Medulla oblongata (tissue), 1 donor: ENCODE measurements around the gene PPP2R2D.
A peak's percentile ranks its signal among the peaks of the same experiment; 100 is the strongest.
"Not testable (repeated sequence)": the region's sequence is repeated elsewhere in the genome, so short reads cannot be mapped to it uniquely, and the experiment has no call there.

Experiments used
- DNase-seq: peaks from one replicate; pipeline ENCODE4 v3.0.0-alpha.2; 2015; ENCODE audit errors: extremely low spot score

The PPP2R2D gene

DNA sequence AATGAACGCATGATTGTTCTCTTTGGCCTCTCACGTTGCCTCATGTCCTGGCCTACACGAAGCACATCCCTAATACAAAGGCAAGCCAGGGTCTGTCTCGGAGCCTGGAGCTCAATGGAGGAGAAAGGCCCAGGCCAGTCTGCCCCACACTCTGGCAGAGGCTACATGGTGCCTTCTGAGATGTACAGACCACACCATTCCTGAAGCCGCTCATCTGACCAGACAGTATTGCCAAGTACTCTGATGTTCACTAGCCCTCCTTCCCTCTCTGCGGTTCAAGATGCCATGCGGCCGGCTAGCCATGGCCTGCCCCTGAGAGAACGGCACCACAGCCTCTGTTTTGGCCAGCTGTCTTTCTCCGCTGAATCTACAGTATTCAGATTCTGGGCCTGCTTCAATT lies 75.0 kb downstream of the PPP2R2D start:
- DNase-seq = no peak

DNA sequence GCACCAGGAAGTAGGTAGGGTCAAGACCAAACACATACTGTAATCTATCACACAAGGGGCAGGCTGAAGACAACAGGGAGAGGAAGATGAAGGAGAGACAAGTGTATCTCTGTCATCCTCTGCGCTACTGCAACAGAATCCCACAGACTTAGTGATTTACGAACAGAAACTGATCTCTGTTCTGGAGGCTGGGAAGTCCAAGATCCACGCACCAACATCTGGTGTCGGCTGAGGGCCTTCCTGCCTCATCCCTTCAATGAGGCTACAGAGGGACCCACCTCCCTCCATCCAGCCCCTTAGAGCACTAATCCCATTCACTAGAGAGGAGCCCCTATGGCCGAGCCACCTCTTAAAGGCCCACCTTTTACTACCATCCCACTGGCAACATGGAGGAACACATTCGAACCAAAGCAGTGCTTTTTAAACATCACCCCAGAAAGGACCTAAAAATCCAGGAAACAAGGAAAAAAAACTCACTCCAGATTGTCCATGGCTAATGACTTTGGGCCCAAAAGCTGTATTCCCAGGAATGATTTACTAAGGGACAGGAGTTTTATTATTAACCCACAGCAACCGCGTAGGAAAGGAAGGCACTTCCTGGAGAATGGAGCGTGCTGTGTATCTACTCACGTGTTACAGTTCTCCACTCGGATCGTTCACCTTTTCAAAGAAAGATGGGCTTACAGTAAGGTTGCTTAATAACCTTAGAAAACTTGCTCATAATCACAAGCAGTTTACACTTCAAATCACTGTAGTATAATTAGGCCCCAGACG lies 76.7 kb downstream of the PPP2R2D start:
- DNase-seq = no peak

DNA sequence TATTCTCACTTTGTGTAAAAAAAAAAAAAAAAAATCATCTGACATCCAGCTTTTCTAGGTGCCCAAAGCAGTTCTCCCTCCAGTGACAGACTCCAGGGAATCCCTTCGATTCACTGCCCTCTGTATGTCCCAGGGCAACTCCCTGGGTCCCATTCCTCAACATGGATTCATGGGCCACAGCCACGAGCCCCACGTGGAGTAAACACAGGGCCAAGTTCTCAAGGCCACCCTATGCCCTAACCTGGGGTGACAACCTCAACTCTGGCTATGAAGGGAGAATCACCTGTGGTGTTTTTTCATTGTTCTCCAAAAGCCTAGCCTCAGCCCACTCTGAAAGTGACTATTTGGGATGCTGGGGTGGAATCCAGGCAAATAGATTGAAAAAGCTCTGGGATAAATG lies 77.6 kb downstream of the PPP2R2D start:
- no peak for DNase-seq

DNA sequence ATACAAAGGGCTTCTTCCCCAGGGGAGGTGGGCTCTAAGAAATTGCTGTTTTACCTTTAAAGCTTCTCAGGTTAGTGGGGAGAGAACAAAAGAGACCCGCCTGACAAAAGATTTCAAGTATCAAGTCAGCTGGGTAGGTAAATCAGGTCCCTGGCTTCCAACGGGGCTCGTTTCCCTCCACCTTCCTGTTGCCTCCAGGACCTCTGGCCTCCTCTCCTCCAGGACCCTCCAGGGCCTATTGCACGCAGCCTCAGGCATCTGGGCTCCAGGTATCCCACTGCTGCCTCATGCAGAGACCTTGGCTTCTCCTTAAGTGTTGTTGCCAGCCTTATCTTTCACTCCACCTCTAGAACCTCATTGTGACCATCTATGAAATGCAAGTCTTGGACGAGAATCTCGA lies 78.0 kb downstream of the PPP2R2D start:
- no peak for DNase-seq

DNA sequence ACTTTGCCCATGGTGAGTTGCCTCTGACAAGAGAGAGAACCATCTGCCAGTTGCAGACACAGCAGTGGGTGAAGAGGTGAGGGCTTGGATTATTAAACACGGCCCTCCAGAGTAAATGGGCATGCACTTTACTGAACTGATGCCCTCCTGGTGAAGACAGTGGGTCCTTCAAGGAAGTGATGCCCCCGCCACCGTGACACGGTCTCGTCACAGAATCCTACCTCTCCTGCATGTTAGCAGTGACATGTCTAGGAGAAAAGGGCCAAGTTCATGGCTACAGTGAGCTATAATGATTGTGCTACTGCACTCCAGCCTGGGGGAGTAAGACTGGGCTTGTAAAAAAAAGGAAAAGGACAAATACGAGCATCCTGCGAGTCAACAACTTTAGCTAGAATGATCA lies 78.5 kb downstream of the PPP2R2D start:
- no peak for DNase-seq

DNA sequence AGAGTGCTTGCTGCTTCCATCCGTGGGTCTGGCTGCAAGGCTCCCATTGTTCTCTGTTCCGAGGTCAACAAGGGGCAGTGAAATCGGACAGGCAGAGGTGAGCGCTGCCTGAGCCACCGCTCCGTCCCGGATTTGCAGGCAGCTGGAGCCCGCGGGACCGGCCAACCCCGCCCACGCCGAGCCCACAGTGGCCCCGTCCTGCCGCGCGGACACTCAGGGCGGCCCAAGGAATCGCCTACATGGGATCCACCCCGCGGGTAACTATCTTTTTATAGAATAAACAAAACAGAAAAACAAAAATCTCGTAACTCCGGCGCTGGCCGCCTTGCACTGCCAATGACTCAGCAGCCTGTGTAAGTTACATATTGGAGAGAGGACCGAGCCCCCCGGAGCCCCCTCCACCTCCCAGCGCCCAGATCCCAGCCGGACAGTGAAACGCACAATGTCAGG lies 79.0 kb downstream of the PPP2R2D start:
- no peak for DNase-seq

DNA sequence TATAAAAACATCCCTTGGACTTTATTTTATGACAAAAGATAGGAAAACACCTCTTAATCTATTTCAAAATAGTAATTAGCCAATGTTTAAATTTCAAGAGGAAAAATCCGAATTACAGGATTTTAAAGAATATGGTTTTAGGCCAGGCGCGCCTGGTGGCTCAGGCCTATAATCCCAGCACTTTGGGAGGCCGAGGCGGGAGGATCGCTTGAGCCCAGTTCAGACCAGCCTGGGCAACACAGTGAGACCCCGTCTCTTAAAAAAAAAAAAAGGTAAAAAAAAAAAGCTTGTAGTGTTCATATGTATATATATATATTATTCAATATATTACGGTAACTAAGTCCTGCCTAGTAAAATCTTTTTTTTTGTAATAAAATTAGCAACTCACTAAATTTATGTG lies 79.5 kb downstream of the PPP2R2D start:
- DNase-seq = no peak

DNA sequence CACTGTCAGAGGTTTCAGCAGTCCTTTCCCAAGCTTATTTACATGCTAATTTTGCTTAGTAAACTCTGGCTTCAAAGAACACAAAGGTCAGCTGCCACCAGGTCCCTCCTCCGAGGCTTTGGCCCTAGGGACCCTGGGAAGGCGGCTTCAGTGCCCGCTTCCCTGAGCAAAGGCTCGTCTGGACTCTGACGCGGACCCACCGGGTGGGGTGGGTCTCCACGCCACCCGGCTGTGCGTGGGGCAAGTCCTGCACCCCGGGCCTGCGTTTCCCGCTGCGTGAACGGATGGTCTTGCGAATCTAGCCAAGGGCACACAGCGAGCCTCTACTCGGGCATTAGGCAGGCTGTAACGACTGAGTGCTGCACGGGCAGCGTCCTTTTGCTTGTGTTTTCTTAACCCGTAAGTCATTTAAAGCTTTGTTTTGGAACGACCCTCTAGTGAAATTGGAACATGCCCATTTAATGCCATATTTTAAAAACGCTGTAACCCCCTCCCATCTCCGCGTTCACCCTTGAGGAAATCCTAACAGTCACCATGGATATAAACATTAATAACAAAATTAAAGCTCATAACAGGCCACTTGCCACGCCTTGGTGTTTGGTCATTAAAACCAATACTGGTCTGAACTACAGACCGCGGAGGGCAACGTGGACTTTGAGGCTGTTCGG lies 80.1 kb downstream of the PPP2R2D start:
- no peak for DNase-seq

DNA sequence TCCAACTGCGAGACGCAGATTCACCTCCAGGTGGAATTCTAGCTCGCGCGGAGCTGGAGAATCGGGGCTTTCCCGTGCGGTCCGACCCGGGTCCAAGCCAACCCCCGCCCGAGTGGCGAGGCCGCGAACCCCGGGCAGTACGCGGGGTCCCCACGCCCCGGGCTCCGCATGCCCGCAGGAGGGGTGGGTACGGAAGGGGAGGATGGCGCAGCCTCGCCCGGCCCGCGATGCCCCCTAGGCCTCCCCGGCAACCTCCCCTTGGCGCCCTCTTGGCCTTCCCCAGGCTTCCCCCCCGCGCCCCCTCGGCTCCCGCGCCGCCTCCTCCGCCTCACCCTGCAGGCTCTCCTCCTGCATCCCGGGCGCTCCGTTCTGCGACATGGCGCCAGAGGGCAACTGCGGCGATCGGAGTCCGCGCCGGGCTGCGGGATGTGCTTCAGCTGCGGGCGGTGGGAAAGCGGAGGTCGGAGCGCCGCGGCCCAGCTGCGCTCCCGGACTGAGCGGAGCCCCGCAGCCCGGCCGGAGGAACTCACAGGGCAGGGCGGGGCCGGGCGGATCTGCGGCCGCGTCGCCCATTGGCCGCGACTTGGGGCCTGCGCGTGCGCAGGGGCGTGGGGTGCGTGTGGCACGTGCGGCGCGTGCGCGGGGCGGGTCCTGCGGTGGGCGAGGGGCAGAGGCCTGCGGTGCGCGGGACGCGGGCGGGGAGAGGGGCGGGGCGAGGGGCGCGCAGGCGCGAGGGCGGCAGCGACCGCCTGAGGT lies 80.8 kb downstream of the PPP2R2D start, which contains the start of gene BNIP3:
TSS of gene BNIP3 (minus strand) at position 495 of the 756 bp plus-strand sequence. CDS start at position 378, 117 bp downstream.
- peak; percentile 90 for DNase-seq

DNA sequence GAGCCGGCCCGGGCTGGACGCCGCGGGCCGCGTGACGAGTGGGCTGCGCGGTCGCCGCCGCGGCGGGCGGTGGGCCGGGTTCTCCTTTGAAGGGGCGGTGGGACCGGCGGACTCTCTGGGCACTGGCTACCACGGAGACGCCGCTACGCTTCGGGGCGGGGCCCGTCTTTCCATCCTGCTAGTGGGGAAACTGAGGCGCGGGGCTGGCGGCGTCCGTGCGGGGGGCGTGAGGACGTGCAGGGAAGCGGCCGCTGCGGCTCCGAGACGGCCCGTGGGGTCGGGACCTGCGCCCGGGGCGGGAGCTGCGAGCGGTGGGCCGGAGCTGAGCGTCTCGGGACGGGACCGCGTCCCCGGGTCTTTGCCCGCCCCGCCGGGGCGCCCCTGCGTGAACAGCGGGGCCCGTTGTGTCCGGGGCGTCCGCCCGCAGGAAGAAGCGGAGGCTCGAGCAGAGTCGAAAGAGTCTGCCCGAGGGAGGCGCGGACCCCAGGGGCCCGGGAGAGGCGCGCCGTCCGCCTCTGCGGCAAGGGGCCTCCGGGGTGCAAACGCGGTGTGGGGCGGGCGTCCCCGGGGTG lies 81.5 kb downstream of the PPP2R2D start:
- no peak for DNase-seq

DNA sequence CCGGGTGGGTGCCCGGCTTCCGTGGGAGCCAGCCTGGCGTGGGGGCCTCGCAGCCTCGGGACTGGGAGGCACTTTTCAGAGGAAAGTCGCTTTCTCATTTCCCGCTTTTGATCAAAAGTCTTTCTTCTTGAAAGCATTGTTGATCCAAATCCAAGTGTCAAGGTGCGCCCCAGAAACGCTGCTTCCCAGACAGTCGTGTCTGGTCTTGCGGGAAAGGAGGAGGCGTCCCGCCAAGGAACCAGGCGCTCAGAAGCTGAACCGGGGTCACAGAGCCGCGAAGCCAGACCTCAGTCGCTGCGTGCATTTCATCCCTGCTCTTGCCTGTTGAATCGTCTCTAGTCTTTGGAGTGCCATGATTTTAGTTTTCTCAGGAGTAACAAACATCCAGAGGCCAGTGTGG lies 82.0 kb downstream of the PPP2R2D start:
- DNase-seq = no peak

DNA sequence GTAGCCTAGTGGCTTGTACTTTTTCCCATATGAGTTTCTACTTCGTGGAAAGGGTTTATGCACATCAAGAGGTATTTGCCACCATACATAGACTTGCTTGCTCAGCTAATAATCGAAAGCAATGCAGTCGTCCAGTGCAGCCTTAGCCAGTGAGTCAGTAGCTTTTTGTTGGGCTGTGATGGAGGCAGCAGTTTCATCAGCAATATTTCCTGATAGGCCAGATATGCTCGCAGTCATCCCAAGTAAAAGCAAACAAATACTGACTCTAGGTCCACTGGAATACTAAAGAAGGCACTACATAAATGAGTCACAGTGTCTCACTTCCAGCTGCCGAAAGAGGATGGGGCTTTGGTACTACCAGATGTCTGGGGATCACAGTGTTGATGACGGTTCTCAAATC lies 83.0 kb downstream of the PPP2R2D start:
- no peak for DNase-seq

DNA sequence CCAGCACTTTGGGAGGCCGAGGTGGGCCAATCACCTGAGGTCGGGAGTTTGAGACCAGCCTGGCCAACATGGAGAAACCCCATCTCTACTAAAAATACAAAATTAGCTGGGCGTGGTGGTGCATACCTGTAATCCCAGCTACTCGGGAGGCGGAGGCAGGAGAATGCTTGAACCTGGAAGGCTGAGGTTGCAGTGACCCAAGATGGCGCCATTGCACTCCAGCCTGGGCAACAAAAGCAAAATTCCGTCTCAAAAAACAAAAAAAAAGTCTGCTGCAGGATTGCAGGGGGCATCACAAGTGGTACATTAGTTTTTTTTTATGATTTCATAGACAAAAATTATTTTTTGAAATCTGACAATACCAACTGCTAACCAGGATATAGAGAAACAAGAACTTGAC lies 86.0 kb downstream of the PPP2R2D start:
- DNase-seq = not testable (repeated sequence)

DNA sequence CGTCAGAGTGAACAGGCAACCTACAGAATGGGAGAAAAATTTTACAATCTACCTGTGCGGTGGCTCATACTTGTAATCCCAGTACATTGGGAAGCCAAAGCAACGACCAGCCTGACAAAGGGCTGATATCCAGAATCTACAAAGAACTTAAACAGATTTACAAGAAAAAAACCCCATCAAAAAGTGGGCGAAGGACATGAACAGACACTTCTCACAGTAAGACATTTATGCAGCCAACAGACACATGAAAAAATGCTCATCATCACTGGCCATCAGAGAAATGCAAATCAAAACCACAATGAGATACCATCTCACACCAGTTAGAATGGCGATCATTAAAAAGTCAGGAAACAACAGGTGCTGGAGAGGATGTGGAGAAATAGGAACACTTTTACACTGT lies 86.5 kb downstream of the PPP2R2D start:
- not testable (repeated sequence) for DNase-seq

DNA sequence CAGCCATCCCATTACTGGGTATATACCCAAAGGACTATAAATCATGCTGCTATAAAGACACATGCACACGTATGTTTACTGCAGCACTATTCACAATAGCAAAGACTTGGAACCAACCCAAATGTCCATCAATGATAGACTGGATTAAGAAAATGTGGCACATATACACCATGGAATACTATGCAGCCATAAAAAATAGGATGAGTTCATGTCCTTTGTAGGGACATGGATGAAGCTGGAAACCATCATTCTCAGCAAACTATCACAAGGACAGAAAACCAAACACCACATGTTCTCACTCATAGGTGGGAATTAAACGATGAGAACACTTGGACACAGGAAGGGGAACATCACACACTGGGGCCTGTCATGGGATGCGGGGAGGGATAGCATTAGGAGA lies 87.0 kb downstream of the PPP2R2D start:
- DNase-seq = not testable (repeated sequence)

DNA sequence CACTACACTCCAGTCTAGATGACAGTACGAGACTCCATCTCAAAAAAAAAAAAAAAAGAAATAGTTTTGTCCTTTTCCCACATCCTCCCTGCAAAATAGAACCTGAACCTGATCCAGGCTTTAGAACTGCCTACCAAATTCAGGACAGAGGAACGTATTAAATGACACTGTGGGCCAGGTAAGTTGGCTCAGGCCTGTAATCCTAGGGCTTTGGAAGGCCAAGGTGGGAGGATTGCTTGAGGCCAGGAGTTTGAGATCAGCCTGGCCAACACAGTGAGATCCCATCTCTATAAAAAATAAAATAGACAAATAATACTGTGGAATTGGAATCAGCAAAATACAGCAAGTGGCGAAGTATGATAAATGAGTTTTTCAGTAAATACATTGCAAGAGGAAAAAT lies 90.9 kb downstream of the PPP2R2D start:
- no peak for DNase-seq

DNA sequence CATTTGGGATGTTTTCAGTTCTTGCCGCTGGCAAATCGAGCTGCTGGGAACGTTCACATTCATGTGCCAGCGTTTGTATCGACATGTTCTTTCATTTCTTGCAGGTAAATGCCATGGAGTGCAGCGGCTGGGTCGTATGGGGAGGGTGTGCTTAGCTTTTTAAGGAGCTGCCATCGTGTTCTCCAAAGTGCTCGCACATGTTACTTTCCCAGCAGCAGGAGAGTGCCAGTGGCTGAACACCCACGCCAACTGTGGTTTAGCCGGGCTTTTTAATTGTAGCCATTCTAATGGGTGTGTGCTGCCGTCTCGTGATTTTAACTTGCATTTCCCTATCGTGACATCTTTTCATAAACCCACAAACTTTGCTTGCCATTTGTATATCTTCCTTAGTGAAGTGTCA lies 92.5 kb downstream of the PPP2R2D start:
- DNase-seq = no peak

DNA sequence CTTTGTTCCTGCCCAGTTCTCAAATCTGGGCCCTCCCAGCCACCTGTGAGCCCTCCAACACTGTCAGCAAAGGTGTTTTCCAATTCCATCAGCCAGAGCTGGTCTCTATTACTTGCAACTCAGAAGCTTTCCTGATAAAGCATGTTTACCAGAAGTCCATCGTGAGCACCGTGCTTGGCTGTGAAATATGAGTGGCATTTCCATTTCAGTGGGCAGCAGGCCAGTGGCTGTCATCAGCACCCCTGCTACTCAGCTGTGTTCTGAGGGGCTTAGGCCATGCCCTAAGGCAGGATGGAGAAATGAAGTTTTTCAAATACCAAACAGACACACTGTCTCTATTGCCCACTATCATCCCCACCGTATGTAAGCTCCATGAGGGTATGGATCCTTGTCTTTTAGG lies 93.6 kb downstream of the PPP2R2D start:
- DNase-seq = no peak

DNA sequence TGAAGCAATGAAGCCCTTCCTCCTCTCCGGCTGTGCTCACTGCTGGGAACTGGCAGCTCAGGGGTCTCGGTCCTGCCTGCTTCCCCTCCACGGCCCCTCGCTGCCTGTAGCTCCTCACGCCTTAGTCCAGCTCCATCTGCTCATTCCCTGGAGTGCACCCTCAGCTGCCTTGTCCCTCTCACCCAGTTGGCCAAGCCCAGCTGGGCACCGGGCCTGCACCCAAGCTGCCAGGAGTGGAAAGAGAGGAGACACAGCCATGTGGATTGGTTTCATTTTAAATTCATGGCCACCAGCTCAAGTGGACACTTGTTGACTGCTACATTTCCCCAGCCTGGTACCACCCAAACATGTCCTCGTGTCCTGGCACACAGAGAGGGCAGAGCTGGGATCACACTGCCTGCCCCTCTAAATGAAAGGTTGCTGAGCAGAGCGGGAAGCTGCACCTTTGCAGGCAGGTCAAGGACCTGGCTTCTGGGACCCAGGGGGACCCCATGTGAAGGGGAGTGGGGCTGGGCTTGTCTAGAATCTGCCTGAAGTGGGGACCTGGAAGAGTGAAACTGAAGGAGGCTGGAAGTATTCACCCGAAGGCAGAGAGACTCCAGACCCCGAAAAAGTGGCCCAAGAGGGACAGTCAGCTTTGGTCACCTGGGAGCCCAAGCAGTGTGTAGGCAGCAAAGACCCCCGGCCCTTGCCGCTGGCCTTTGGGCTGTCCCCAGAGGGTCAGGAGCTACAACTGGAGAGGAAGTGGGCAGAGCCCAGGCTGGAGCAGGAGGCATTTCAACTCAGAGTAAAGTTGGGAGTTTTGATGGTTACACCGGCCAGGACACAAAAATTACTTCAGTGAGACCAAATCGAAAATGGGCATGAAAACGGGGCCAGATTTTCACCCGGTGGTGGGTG lies 95.9 kb downstream of the PPP2R2D start:
- DNase-seq = peak; percentile 72

DNA sequence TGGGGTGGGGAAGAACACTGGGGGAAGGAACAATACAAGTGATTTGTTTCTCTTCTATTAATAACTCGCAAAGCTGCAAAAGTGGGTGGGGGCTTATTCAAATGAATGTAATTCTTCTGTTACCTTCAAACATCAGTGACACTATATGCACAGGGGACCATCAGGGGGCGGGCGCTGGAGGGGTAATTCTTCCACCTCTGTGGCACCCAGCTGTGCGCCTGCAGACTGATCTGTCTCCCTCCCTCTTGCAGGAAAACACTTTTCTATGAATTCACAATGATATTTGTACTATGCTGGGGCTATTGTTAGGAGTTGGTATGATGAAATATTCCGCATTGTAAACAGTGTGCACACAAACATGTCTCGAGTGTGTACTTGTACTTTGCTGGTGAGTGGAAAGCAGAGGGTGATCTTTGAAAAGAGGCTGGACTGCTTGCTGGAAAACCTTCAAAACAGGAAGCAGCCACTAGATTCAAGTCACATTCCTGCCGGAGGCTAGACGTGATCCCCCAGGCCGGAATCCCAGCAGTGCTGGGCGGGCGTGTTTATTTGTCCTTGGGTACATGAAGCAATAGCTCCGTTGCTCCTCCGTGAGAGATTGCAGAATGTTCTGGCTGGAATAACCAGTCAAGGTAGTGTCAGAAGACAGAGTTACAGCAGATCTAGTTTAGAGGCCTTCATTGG lies 96.7 kb downstream of the PPP2R2D start:
- peak; percentile 36 for DNase-seq
